Esophagus (tissue), 2 donors: ENCODE data around the gene TRIM8. TPM values are rescaled to one million over a fixed set of nuclear protein-coding genes. Genes with fewer than 3 reads are reported as not detected.
A peak's percentile ranks its signal among the peaks of the same experiment; 100 is the strongest.
"Not testable (repeated sequence)": the region's sequence is repeated elsewhere in the genome, so short reads cannot be mapped to it uniquely, and the experiment has no call there.

Source experiments
- H3K27ac ChIP-seq, 2 donors: one replicate each; pipeline ENCODE4 v1.5.1; 2013; ENCODE audit warnings: low read depth in 2 of 2, mild to moderate bottlenecking in 2 of 2, inconsistent platforms in 1 of 2, low read length in 1 of 2, moderate library complexity in 1 of 2
- H3K27me3 ChIP-seq, 2 donors: one replicate each; pipeline ENCODE4 v1.6.1; 2013; ENCODE audit warnings: low read length in 2 of 2, control low read depth in 1 of 2, mild to moderate bottlenecking in 1 of 2; ENCODE audit not compliant: insufficient read depth in 2 of 2, control insufficient read depth in 1 of 2
- H3K36me3 ChIP-seq, 2 donors: one replicate each; pipeline ENCODE4 v1.6.1; 2013; ENCODE audit warnings: low read length in 1 of 2; ENCODE audit not compliant: control insufficient read depth in 2 of 2, insufficient read depth in 2 of 2
- H3K4me1 ChIP-seq, 2 donors: one replicate each; pipeline ENCODE4 v1.6.1; 2013; ENCODE audit warnings: low read length in 1 of 2; ENCODE audit not compliant: control insufficient read depth in 2 of 2, insufficient read depth in 2 of 2
- H3K4me3 ChIP-seq, 2 donors: one replicate each; pipeline ENCODE4 v1.5.1; 2013; ENCODE audit warnings: low read length in 2 of 2, mild to moderate bottlenecking in 2 of 2, low read depth in 1 of 2, moderate library complexity in 1 of 2
- H3K9me3 ChIP-seq, 2 donors: one replicate each; pipeline ENCODE4 v1.6.1; 2013; ENCODE audit warnings: mild to moderate bottlenecking in 2 of 2, low read depth in 1 of 2, low read length in 1 of 2, moderate library complexity in 1 of 2; ENCODE audit not compliant: control insufficient read depth in 2 of 2, insufficient read depth in 1 of 2
- WGBS, 2 donors: extraction: QIAGEN DNeasy Blood & Tissue Kit; methylation state at CpG; one replicate each; pipeline ENCODE4 v1.1.7; 2013; 5-methylcytosine and 5-hydroxymethylcytosine counted together
- polyA plus RNA-seq, 2 donors: library from polyadenylated mRNA; stranded (reverse); fragments of 200-250 nt; gene quantifications; one replicate each; pipeline ENCODE4 v1.2.3, GENCODE V29; 2013
- donor health status: healthy with polysubstance abuse.
- donor health status: Bipolar disorder and iron deficiency.

TRIM8 gene
- polyA plus RNA-seq, 2 donors: 26.4 to 33.3 TPM

GRCh38 chr10:102661658-102662028 is 17.4 kb downstream of the TRIM8 start:
- WGBS, 2 donors: 58 to 61% methylated on average over 6 of the region's 6 CpGs
- Histone ChIP-seq H3K4me1 (peaks cover 9 to 17% of the 10 kb centered on the region in 2 donors), H3K4me3 (no peak overlapping the region), H3K27ac (no peak overlapping the region), H3K36me3 (peaks cover 4 to 9% of the 10 kb centered on the region in 2 donors), H3K27me3 (no peaks in the 10 kb centered on the region), H3K9me3 (no peaks in the 10 kb centered on the region)

GRCh38 chr10:102665904-102666509 is 21.7 kb downstream of the TRIM8 start:
- Histone ChIP-seq H3K27ac (no peak overlapping the region), H3K4me3 (no peak overlapping the region), H3K4me1 (peaks cover 8 to 15% of the 10 kb centered on the region in 2 donors), H3K36me3 (no peaks in the 10 kb centered on the region), H3K9me3 (no peaks in the 10 kb centered on the region), H3K27me3 (no peaks in the 10 kb centered on the region)
- WGBS, 2 donors: 72 to 73% methylated on average over 9 of the region's 9 CpGs

GRCh38 chr10:102667411-102667810 is 23.1 kb downstream of the TRIM8 start:
- H3K36me3 ChIP-seq, H3K27me3 ChIP-seq, H3K4me3 ChIP-seq, H3K27ac ChIP-seq, H3K4me1 ChIP-seq, H3K9me3 ChIP-seq: not testable (repeated sequence)
- WGBS, 2 donors: 90 to 93% methylated on average over 4 of the region's 4 CpGs

GRCh38 chr10:102668326-102669107 is 24.2 kb downstream of the TRIM8 start:
- Histone ChIP-seq H3K4me1 (peaks cover 4 to 11% of the 10 kb centered on the region in 2 donors), H3K36me3 (no peaks in the 10 kb centered on the region), H3K4me3 (no peak overlapping the region), H3K9me3 (no peaks in the 10 kb centered on the region), H3K27me3 (no peaks in the 10 kb centered on the region), H3K27ac (no peak overlapping the region)
- 71 to 85% methylated on average over 9 to 10 of the region's 10 CpGs for WGBS, 2 donors

DNA sequence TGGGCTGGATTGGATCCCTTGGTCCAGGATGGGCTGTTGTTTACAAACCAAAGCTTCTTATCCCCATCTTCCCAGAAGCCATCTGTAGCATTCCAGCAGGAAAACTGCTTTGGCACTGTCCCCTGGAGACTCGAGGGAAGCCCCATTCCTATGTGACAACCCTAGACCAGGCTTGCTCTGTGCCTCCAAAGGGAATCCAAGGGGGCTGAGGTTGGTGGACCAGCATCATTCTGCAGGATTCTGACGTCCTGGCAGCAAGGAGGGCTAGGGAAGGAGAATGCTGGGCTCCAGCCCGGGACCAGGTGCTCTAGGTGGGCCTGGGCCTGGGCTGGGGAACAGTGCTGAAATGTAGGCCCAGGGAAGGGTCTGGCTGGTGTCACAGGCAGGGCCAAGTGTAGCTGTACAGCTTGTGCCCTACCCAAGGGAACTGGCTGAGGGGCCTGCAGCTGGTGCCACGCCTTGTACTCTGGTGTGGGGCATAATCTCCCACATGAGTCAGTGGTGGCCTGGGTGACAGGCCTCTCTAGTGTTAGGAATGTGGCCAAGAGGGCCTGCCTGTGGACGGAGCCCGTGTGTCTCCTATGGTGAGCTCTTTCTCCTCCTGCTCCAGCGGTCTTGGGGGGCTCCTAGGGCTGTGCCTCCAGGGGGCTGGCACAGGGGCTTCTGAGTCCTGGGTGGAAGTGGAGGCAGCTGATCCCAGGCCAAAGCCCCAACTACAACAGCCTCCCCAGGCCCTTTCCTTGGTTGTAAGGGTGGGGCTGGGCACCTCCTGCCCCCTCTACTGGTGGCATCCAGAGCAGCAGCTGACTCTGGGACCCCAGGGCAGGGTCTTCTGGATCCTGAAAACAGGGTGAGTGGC is 25.2 kb downstream of the TRIM8 start:
- Histone ChIP-seq H3K27me3 (no peaks in the 10 kb centered on the region), H3K4me1 (peaks cover 9 to 11% of the 10 kb centered on the region in 2 donors)

GRCh38 chr10:102670065-102670670 is 25.9 kb downstream of the TRIM8 start:
- H3K4me1 ChIP-seq: peaks cover 13% of the 10 kb centered on the region in 2 donors
- no peak overlapping the region for H3K27ac ChIP-seq

More for the DNA sequence above, 25.2 kb downstream of the TRIM8 start:
- H3K4me3 ChIP-seq: no peak overlapping the region
- no peaks in the 10 kb centered on the region for H3K36me3 ChIP-seq
- WGBS, 2 donors: 51 to 52% methylated on average over 7 of the region's 7 CpGs
- H3K27ac ChIP-seq: peak overlapping the region in 1 of 2 donors; percentile 62
- no peaks in the 10 kb centered on the region for H3K9me3 ChIP-seq

DNA sequence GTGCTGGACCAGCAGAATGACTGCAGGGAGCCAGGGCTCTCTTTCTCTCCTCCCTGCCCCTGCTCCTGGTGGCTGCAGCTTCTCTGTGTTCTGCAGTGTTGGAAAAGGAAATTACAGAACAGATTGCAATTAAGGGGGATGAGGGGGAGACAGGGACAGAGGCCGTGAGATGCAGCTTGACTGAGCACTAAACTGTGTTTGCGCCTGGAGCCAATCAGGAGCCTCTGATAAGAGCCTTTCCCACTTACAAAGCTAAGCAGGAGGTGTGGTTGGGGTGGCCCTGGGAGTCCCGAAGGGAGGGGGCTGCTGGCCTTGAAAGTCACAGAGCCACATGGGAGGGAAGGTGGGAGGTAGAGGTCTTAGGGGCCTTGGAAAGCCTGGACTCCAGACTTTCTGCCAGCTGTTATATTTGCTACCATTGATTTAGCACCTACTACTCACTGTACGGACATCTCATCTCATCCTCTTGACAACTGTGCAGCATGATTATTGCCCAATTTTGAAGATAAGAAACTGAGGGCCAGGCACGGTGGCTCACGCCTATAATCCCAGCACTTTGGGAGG is 26.7 kb downstream of the TRIM8 start:
- Histone ChIP-seq H3K4me3 (no peak overlapping the region), H3K27me3 (no peaks in the 10 kb centered on the region), H3K4me1 (peaks cover 13 to 16% of the 10 kb centered on the region in 2 donors), H3K36me3 (no peaks in the 10 kb centered on the region), H3K9me3 (no peaks in the 10 kb centered on the region), H3K27ac (no peak overlapping the region)
- 72 to 82% methylated on average over 6 of the region's 6 CpGs for WGBS, 2 donors

More at GRCh38 chr10:102670065-102670670, 25.9 kb downstream of the TRIM8 start:
- Histone ChIP-seq H3K36me3 (no peaks in the 10 kb centered on the region), H3K9me3 (no peaks in the 10 kb centered on the region), H3K4me3 (no peak overlapping the region), H3K27me3 (no peaks in the 10 kb centered on the region)
- 91 to 92% methylated on average over 9 of the region's 9 CpGs for WGBS, 2 donors

DNA sequence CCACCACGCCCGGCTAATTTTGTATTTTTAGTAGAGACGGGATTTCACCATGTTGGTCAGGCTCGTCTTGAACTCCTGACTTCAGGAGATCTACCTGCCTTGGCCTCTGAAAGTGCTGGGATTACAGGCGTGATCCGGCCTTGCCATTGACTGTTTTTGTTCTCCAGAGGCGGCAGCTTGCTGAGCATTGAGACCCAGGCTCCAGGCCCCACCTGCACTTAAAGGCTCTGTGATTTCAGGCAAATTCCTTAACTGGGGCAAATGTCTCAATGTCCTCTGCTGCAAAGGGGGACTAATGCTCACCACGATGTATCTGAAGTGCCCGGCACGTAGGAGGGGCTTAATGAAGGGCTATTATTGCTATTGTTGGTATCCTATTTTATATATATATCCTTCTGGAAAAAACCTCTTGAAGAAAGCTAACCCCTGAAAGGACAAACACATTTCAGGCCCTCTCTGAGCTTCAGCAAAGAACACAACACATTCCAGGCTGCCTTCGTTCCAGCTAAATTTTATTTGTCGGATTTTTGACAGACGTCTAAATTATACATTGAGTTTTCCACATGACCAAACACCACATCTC is 29.0 kb downstream of the TRIM8 start:
- 58 to 70% methylated on average over 13 of the region's 13 CpGs for whole genome bisulfite sequencing, 2 donors
- H3K36me3 ChIP-seq: no peaks in the 10 kb centered on the region
- no peaks in the 10 kb centered on the region for H3K9me3 ChIP-seq
- peaks cover 13 to 16% of the 10 kb centered on the region in 2 donors for H3K4me1 ChIP-seq
- H3K27me3 ChIP-seq: no peaks in the 10 kb centered on the region
- H3K27ac ChIP-seq: peak overlapping the region in 1 of 2 donors; percentile 20
- H3K4me3 ChIP-seq: no peak overlapping the region
